Measurements from ENCODE around the gene MYO7A.

GRCh38 chr11:77209663-77210062 lies 81.6 kb downstream of the MYO7A start:
- TF ChIP-seq CTCF (optimal IDR thresholded peaks at IDR 0.05 in 1 of 3, IDR thresholded peaks at IDR 0.05 in 1 of 3, conservative IDR thresholded peaks at IDR 0.05 in 1 of 3; ENCODE audit: extremely low read depth in 1 of 3, insufficient read depth in 2 of 3, low read length in 3 of 3) = no peak
- no peak for TF ChIP-seq EZH2 (IDR thresholded peaks at IDR 0.05; ENCODE audit: low read length)

All from keratinocyte (primary cell).